ENCODE measurements around the gene BST1.
"Not testable (repeated sequence)": the region's sequence is repeated elsewhere in the genome, so short reads cannot be mapped to it uniquely, and the experiment has no call there.

BST1 gene

GRCh38 chr4:15719506-15719905 is 16.6 kb downstream of the BST1 start:
- ATAC-seq (ENCODE audit: low read depth) (no peak), DNase-seq (ENCODE audit: low spot score) (no peak)
- no peak overlapping the region for H3K27ac ChIP-seq (ENCODE audit: poor library complexity, severe bottlenecking)
- H3K9me3 ChIP-seq (ENCODE audit: severe bottlenecking): no peaks in the 10 kb centered on the region
- no peak overlapping the region for H3K4me3 ChIP-seq (ENCODE audit: severe bottlenecking)
- no peaks in the 10 kb centered on the region for H3K27me3 ChIP-seq (ENCODE audit: insufficient read depth, poor library complexity, severe bottlenecking)
- TF ChIP-seq, protein P1, sequence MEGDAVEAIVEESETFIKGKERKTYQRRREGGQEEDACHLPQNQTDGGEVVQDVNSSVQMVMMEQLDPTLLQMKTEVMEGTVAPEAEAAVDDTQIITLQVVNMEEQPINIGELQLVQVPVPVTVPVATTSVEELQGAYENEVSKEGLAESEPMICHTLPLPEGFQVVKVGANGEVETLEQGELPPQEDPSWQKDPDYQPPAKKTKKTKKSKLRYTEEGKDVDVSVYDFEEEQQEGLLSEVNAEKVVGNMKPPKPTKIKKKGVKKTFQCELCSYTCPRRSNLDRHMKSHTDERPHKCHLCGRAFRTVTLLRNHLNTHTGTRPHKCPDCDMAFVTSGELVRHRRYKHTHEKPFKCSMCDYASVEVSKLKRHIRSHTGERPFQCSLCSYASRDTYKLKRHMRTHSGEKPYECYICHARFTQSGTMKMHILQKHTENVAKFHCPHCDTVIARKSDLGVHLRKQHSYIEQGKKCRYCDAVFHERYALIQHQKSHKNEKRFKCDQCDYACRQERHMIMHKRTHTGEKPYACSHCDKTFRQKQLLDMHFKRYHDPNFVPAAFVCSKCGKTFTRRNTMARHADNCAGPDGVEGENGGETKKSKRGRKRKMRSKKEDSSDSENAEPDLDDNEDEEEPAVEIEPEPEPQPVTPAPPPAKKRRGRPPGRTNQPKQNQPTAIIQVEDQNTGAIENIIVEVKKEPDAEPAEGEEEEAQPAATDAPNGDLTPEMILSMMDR (IDR thresholded peaks at IDR 0.05; ENCODE audit: poor library complexity, severe bottlenecking): no peak
- peaks cover 3% of the 10 kb centered on the region for H3K4me1 ChIP-seq (ENCODE audit: insufficient read depth, poor library complexity, severe bottlenecking)
- H3K36me3 ChIP-seq (ENCODE audit: low read depth): no peaks in the 10 kb centered on the region

- TF ChIP-seq, protein P1 (IDR thresholded peaks at IDR 0.05; ENCODE audit: poor library complexity, severe bottlenecking): no peak
- Histone ChIP-seq H3K4me1 (ENCODE audit: insufficient read depth, poor library complexity, severe bottlenecking) (peaks cover 3% of the 10 kb centered on the region), H3K27me3 (ENCODE audit: insufficient read depth, poor library complexity, severe bottlenecking) (no peaks in the 10 kb centered on the region), H3K4me3 (ENCODE audit: severe bottlenecking) (no peak overlapping the region), H3K36me3 (ENCODE audit: low read depth) (no peaks in the 10 kb centered on the region), H3K27ac (ENCODE audit: poor library complexity, severe bottlenecking) (no peak overlapping the region), H3K9me3 (ENCODE audit: severe bottlenecking) (no peaks in the 10 kb centered on the region)
- ATAC-seq (ENCODE audit: low read depth): no peak
- DNase-seq (ENCODE audit: low spot score): no peak
These were observed 18.0 kb downstream of the BST1 start for GRCh38 chr4:15720851-15721250.

GRCh38 chr4:15725608-15726007 is 22.7 kb downstream of the BST1 start:
- Histone ChIP-seq H3K27me3 (ENCODE audit: insufficient read depth, poor library complexity, severe bottlenecking) (no peaks in the 10 kb centered on the region), H3K4me3 (ENCODE audit: severe bottlenecking) (no peak overlapping the region), H3K27ac (ENCODE audit: poor library complexity, severe bottlenecking) (no peak overlapping the region), H3K4me1 (ENCODE audit: insufficient read depth, poor library complexity, severe bottlenecking) (no peaks in the 10 kb centered on the region), H3K36me3 (ENCODE audit: low read depth) (no peaks in the 10 kb centered on the region), H3K9me3 (ENCODE audit: severe bottlenecking) (no peaks in the 10 kb centered on the region)
- ATAC-seq (ENCODE audit: low read depth): no peak
- TF ChIP-seq, protein P1 (IDR thresholded peaks at IDR 0.05; ENCODE audit: poor library complexity, severe bottlenecking): no peak
- DNase-seq (ENCODE audit: low spot score): no peak

DNA sequence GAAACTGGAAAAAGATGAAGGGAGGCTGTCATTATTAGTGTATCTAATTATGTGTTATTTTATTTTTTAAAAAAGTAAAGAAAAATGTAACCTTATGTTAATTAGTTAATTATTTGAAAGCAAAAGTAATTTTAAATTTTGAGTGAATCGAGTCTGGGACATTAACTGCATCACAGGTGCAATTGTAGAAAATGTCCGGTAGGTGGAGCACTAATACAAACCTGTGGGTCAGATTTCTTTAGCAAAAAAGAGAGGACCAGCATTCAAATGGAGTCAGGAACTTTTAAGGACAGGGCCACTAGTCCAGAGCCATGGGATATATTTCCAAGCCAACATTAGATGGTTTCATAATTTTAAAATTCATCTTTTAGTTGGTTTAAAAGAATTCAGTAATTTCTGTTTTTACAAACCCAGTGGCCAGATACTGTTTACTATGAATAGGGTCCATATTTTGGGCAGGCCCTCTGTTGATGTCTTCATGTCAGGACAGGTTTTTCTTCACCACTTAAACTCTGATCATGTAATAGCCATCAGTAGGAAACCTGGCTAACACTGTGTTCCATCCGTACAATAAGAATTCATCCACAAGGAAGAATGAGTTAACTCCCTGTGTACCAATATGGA is 27.2 kb downstream of the BST1 start:
- ATAC-seq (ENCODE audit: low read depth) (peak; percentile 42; the same call in 1 of the 3 replicates), DNase-seq (ENCODE audit: low spot score) (no peak)
- TF ChIP-seq, protein P1 (IDR thresholded peaks at IDR 0.05; ENCODE audit: poor library complexity, severe bottlenecking): peak; percentile 94
- Histone ChIP-seq H3K9me3 (ENCODE audit: severe bottlenecking) (no peaks in the 10 kb centered on the region), H3K4me3 (ENCODE audit: severe bottlenecking) (no peak overlapping the region), H3K36me3 (ENCODE audit: low read depth) (no peaks in the 10 kb centered on the region), H3K27ac (ENCODE audit: poor library complexity, severe bottlenecking) (no peak overlapping the region), H3K4me1 (ENCODE audit: insufficient read depth, poor library complexity, severe bottlenecking) (no peaks in the 10 kb centered on the region), H3K27me3 (ENCODE audit: insufficient read depth, poor library complexity, severe bottlenecking) (no peaks in the 10 kb centered on the region)

- not testable (repeated sequence) for H3K4me1 ChIP-seq (ENCODE audit: insufficient read depth, poor library complexity, severe bottlenecking); DNase-seq (ENCODE audit: low spot score); H3K27me3 ChIP-seq (ENCODE audit: insufficient read depth, poor library complexity, severe bottlenecking); ATAC-seq (ENCODE audit: low read depth); H3K36me3 ChIP-seq (ENCODE audit: low read depth); H3K9me3 ChIP-seq (ENCODE audit: severe bottlenecking); H3K4me3 ChIP-seq (ENCODE audit: severe bottlenecking); H3K27ac ChIP-seq (ENCODE audit: poor library complexity, severe bottlenecking)
These were observed 30.2 kb downstream of the BST1 start for GRCh38 chr4:15733061-15733460.

Measured in RWPE2 (cell line).